IMR-90 (cell line): ENCODE data around the gene ERGIC1.

Experiments
- BHLHE40 ChIP-seq: fragments of 150-350 bp; IDR thresholded peaks from 2 replicates; pipeline ENCODE4 v1.6.1; 2016; ENCODE audit warnings: mild to moderate bottlenecking, low read depth, low read length
- CEBPB ChIP-seq: IDR thresholded peaks from 2 replicates; pipeline ENCODE4 v1.6.1; 2012; ENCODE audit warnings: low read depth, low read length, improper control_type of control experiment
- CTCF ChIP-seq: conservative IDR thresholded peaks from 2 replicates; pipeline ENCODE4 v1.5.1; 2012; ENCODE audit warnings: mild to moderate bottlenecking, low read depth, low read length, improper control_type of control experiment
- FOS ChIP-seq: fragments of 150-350 bp; IDR thresholded peaks from 2 replicates; pipeline ENCODE4 v1.6.1; 2016; ENCODE audit warnings: low read depth, low read length
- MAFK ChIP-seq: IDR thresholded peaks from 2 replicates; pipeline ENCODE4 v1.6.1; 2012; ENCODE audit warnings: low read depth, low read length, improper control_type of control experiment
- MAZ ChIP-seq: IDR thresholded peaks from 2 replicates; pipeline ENCODE4 v1.6.1; 2012; ENCODE audit warnings: low read depth, mild to moderate bottlenecking, low read length, improper control_type of control experiment, moderate library complexity, borderline replicate concordance
- POLR2A ChIP-seq: IDR thresholded peaks from 2 replicates; pipeline ENCODE4 v1.6.1; 2012; ENCODE audit warnings: mild to moderate bottlenecking, low read depth, low read length

GRCh38 chr5:172935096-172935495 lies 101.0 kb downstream of the ERGIC1 start:
- no peak for TF ChIP-seq CTCF
- no peak for TF ChIP-seq POLR2A
- no peak for TF ChIP-seq MAFK
- no peak for TF ChIP-seq CEBPB
- TF ChIP-seq BHLHE40: no peak
- no peak for TF ChIP-seq FOS
- TF ChIP-seq MAZ: no peak
